ENCODE results near the gene CELSR3. TPM values are rescaled to one million over a fixed set of nuclear protein-coding genes. Genes with fewer than 3 reads are reported as not detected.

Gene CELSR3
- total and polyA plus RNA-seq, 4 donors: 0.16 to 0.37 (median 0.26) TPM

GRCh38 chr3:48625600-48625999 lies 37.1 kb downstream of the CELSR3 start:
- no peak overlapping the region for H3K4me3 ChIP-seq (ENCODE audit: low read depth in 1 of 3, low read length in 3 of 3)
- H3K9ac ChIP-seq (ENCODE audit: low read depth in 1 of 2, low read length in 2 of 2): no peak overlapping the region
- no peaks in the 10 kb centered on the region for H3K27me3 ChIP-seq (ENCODE audit: control insufficient read depth in 4 of 4, insufficient read depth in 4 of 4, low read length in 3 of 4)
- TF ChIP-seq, protein P1, sequence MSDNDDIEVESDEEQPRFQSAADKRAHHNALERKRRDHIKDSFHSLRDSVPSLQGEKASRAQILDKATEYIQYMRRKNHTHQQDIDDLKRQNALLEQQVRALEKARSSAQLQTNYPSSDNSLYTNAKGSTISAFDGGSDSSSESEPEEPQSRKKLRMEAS (IDR thresholded peaks at IDR 0.05): no peak
- TF ChIP-seq, protein P2, sequence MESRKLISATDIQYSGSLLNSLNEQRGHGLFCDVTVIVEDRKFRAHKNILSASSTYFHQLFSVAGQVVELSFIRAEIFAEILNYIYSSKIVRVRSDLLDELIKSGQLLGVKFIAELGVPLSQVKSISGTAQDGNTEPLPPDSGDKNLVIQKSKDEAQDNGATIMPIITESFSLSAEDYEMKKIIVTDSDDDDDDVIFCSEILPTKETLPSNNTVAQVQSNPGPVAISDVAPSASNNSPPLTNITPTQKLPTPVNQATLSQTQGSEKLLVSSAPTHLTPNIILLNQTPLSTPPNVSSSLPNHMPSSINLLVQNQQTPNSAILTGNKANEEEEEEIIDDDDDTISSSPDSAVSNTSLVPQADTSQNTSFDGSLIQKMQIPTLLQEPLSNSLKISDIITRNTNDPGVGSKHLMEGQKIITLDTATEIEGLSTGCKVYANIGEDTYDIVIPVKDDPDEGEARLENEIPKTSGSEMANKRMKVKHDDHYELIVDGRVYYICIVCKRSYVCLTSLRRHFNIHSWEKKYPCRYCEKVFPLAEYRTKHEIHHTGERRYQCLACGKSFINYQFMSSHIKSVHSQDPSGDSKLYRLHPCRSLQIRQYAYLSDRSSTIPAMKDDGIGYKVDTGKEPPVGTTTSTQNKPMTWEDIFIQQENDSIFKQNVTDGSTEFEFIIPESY (IDR thresholded peaks at IDR 0.05): no peak
- TF ChIP-seq RXRA (IDR thresholded peaks at IDR 0.05) (no peak), NR2F2 (IDR thresholded peaks at IDR 0.05) (no peak), FOXA2 (IDR thresholded peaks at IDR 0.05) (no peak), GABPA (IDR thresholded peaks at IDR 0.05 in 1 of 2, conservative IDR thresholded peaks at IDR 0.05 in 1 of 2) (no peak), SP1 (IDR thresholded peaks at IDR 0.05) (no peak), JUND (IDR thresholded peaks at IDR 0.05) (no peak), EGR1 (IDR thresholded peaks at IDR 0.05; ENCODE audit: low read depth in 2 of 2) (no peak), HNF4G (IDR thresholded peaks at IDR 0.05) (no peak), HNF4A (conservative IDR thresholded peaks at IDR 0.05) (no peak), RAD21 (IDR thresholded peaks at IDR 0.05) (no peak), TAF1 (conservative IDR thresholded peaks at IDR 0.05) (no peak), YY1 (IDR thresholded peaks at IDR 0.05) (no peak), FOXA1 (IDR thresholded peaks at IDR 0.05) (no peak)
- TF ChIP-seq, protein P3, sequence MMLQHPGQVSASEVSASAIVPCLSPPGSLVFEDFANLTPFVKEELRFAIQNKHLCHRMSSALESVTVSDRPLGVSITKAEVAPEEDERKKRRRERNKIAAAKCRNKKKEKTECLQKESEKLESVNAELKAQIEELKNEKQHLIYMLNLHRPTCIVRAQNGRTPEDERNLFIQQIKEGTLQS (IDR thresholded peaks at IDR 0.05): no peak
- TF ChIP-seq, protein P4, sequence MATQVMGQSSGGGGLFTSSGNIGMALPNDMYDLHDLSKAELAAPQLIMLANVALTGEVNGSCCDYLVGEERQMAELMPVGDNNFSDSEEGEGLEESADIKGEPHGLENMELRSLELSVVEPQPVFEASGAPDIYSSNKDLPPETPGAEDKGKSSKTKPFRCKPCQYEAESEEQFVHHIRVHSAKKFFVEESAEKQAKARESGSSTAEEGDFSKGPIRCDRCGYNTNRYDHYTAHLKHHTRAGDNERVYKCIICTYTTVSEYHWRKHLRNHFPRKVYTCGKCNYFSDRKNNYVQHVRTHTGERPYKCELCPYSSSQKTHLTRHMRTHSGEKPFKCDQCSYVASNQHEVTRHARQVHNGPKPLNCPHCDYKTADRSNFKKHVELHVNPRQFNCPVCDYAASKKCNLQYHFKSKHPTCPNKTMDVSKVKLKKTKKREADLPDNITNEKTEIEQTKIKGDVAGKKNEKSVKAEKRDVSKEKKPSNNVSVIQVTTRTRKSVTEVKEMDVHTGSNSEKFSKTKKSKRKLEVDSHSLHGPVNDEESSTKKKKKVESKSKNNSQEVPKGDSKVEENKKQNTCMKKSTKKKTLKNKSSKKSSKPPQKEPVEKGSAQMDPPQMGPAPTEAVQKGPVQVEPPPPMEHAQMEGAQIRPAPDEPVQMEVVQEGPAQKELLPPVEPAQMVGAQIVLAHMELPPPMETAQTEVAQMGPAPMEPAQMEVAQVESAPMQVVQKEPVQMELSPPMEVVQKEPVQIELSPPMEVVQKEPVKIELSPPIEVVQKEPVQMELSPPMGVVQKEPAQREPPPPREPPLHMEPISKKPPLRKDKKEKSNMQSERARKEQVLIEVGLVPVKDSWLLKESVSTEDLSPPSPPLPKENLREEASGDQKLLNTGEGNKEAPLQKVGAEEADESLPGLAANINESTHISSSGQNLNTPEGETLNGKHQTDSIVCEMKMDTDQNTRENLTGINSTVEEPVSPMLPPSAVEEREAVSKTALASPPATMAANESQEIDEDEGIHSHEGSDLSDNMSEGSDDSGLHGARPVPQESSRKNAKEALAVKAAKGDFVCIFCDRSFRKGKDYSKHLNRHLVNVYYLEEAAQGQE (IDR thresholded peaks at IDR 0.05): no peak
- 97% methylated on average over 6 of the region's 6 CpGs for WGBS
- peaks cover 4 to 40% (median 9%) of the 10 kb centered on the region in 4 donors for H3K36me3 ChIP-seq (ENCODE audit: control insufficient read depth in 4 of 4, insufficient read depth in 3 of 4, low read depth in 1 of 4, low read length in 3 of 4)
- no peaks in the 10 kb centered on the region for H3K9me3 ChIP-seq (ENCODE audit: control insufficient read depth in 4 of 4, low read length in 3 of 4)
- no peaks in the 10 kb centered on the region for H3K4me1 ChIP-seq (ENCODE audit: control insufficient read depth in 4 of 4, insufficient read depth in 4 of 4, low read length in 3 of 4)
- DNase-seq (ENCODE audit: low spot score): no peak
- no peak overlapping the region for H3K27ac ChIP-seq (ENCODE audit: low read depth in 1 of 2, low read length in 2 of 2)

DNA sequence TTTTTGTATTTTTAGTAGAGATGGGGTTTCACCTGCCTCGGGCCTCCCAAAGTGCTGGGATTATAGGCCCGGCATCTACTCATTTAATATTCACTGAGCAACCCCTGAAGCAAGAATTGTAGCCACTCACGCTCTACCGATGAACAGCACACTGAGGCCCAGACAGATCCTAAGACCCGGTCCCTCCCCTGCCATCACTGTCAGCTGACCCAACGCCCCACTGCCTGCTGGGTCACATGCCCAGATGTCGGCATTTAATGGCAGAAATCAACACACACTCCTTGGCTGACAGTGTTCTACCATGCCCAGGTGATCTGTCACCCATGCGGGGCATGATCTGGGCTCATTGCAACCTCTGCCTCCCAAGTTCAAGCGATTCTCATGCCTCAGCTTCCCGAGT lies 37.9 kb downstream of the CELSR3 start:
- H3K36me3 ChIP-seq (ENCODE audit: control insufficient read depth in 4 of 4, insufficient read depth in 3 of 4, low read depth in 1 of 4, low read length in 3 of 4): peaks cover 4 to 38% (median 7%) of the 10 kb centered on the region in 4 donors
- WGBS: 96% methylated on average over 10 of the region's 10 CpGs
- no peak overlapping the region for H3K4me3 ChIP-seq (ENCODE audit: low read depth in 1 of 3, low read length in 3 of 3)
- no peak overlapping the region for H3K9ac ChIP-seq (ENCODE audit: low read depth in 1 of 2, low read length in 2 of 2)
- H3K9me3 ChIP-seq (ENCODE audit: control insufficient read depth in 4 of 4, low read length in 3 of 4): no peaks in the 10 kb centered on the region
- DNase-seq (ENCODE audit: low spot score): no peak
- no peaks in the 10 kb centered on the region for H3K4me1 ChIP-seq (ENCODE audit: control insufficient read depth in 4 of 4, insufficient read depth in 4 of 4, low read length in 3 of 4)
- H3K27ac ChIP-seq (ENCODE audit: low read depth in 1 of 2, low read length in 2 of 2): no peak overlapping the region
- H3K27me3 ChIP-seq (ENCODE audit: control insufficient read depth in 4 of 4, insufficient read depth in 4 of 4, low read length in 3 of 4): no peaks in the 10 kb centered on the region
- TF ChIP-seq, protein P5, sequence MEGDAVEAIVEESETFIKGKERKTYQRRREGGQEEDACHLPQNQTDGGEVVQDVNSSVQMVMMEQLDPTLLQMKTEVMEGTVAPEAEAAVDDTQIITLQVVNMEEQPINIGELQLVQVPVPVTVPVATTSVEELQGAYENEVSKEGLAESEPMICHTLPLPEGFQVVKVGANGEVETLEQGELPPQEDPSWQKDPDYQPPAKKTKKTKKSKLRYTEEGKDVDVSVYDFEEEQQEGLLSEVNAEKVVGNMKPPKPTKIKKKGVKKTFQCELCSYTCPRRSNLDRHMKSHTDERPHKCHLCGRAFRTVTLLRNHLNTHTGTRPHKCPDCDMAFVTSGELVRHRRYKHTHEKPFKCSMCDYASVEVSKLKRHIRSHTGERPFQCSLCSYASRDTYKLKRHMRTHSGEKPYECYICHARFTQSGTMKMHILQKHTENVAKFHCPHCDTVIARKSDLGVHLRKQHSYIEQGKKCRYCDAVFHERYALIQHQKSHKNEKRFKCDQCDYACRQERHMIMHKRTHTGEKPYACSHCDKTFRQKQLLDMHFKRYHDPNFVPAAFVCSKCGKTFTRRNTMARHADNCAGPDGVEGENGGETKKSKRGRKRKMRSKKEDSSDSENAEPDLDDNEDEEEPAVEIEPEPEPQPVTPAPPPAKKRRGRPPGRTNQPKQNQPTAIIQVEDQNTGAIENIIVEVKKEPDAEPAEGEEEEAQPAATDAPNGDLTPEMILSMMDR (IDR thresholded peaks at IDR 0.05; ENCODE audit: low read depth, low read length, missing input control): no peak
- TF ChIP-seq SP1 (IDR thresholded peaks at IDR 0.05): no peak
- no peak for TF ChIP-seq EGR1 (IDR thresholded peaks at IDR 0.05; ENCODE audit: low read depth in 2 of 2)
- no peak for TF ChIP-seq NR2F2 (IDR thresholded peaks at IDR 0.05)
- TF ChIP-seq, protein P2 (IDR thresholded peaks at IDR 0.05): no peak
- no peak for TF ChIP-seq HNF4A (conservative IDR thresholded peaks at IDR 0.05)
- no peak for TF ChIP-seq JUND (IDR thresholded peaks at IDR 0.05)
- TF ChIP-seq, protein P4 (IDR thresholded peaks at IDR 0.05): no peak
- TF ChIP-seq GABPA (IDR thresholded peaks at IDR 0.05 in 1 of 2, conservative IDR thresholded peaks at IDR 0.05 in 1 of 2): no peak
- no peak for TF ChIP-seq RXRA (IDR thresholded peaks at IDR 0.05)
- no peak for TF ChIP-seq FOXA1 (IDR thresholded peaks at IDR 0.05)
- TF ChIP-seq, protein P3 (IDR thresholded peaks at IDR 0.05): no peak
